Esophagus squamous epithelium (tissue), 4 donors: ENCODE results near the gene KRTAP10-9.

Experiments used
- POLR2A ChIP-seq, 4 donors: fragments of 450-650 bp; IDR thresholded peaks; one replicate each; pipeline ENCODE4 v1.6.1; 2017; ENCODE audit warnings: antibody characterized with exemption in 4 of 4, mild to moderate bottlenecking in 4 of 4, moderate library complexity in 3 of 4
- TF ChIP-seq, protein P1 (sequence below), 6 experiments: fragments of 450-650 bp in 4 of 6; fragments of 200-600 bp in 2 of 6; sonication (generic) in 2 of 6; IDR thresholded peaks; one replicate each; pipeline ENCODE4 v1.5.1; 2016 to 2019; ENCODE audit warnings: antibody characterized with exemption in 6 of 6, mild to moderate bottlenecking in 4 of 6, moderate library complexity in 4 of 6

DNA sequence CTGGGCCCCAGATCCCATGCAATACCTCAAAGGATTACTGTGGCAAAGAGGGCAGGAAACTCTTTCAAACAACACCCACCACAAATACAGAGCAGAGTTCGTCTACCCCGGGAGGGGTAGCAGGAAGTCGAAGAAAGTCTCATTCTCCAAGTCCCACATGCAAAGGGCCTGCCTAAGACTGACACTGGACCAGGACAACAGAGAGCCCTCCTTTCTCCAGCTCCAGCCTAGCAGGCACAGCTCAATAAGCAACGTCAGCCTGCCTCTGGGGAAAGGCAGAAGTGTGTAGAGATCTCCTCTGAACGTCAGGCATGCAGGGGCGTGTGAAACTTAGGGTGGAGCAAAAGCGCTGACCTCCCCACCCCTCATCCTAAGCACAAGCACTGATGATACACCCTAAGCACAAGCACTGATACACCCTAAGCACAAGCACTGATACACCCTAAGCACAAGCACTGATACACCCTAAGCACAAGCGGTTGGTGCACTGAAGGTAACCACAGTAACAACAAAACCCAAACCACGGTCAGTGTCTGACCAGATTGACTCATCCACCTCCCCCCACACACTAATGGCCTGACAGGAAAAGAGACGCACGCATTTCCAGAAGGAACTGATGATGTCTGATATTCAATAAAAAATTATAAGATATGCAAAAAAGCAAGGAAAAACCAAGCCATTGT, 32.2 kb downstream of the KRTAP10-9 start:
- TF ChIP-seq, protein P1, sequence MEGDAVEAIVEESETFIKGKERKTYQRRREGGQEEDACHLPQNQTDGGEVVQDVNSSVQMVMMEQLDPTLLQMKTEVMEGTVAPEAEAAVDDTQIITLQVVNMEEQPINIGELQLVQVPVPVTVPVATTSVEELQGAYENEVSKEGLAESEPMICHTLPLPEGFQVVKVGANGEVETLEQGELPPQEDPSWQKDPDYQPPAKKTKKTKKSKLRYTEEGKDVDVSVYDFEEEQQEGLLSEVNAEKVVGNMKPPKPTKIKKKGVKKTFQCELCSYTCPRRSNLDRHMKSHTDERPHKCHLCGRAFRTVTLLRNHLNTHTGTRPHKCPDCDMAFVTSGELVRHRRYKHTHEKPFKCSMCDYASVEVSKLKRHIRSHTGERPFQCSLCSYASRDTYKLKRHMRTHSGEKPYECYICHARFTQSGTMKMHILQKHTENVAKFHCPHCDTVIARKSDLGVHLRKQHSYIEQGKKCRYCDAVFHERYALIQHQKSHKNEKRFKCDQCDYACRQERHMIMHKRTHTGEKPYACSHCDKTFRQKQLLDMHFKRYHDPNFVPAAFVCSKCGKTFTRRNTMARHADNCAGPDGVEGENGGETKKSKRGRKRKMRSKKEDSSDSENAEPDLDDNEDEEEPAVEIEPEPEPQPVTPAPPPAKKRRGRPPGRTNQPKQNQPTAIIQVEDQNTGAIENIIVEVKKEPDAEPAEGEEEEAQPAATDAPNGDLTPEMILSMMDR (IDR thresholded peaks at IDR 0.05): no peak
- no peak for TF ChIP-seq POLR2A (IDR thresholded peaks at IDR 0.05)
